Suppressor macrophage treated with lipopolysaccharide for 4 hours (primary cell): ENCODE data around the gene ATP11A.
A peak's percentile ranks its signal among the peaks of the same experiment; 100 is the strongest.

ENCODE experiments used
- DNase-seq: peaks from one replicate; pipeline ENCODE4 v3.0.0-alpha.2; 2020

The ATP11A gene

GRCh38 chr13:112689303-112690245, at the start of gene ATP11A:
Gene ATP11A, plus strand, starts transcription at chr13:112690038. Its CDS starts 379 bp downstream, at chr13:112690417.
- peak; percentile 96 for DNase-seq

- DNase-seq: no peak
Observed at GRCh38 chr13:112641456-112642089, 48.3 kb upstream of the ATP11A start.

GRCh38 chr13:112642090-112642460, 47.8 kb upstream of the ATP11A start:
- no peak for DNase-seq

GRCh38 chr13:112643759-112644459, 45.9 kb upstream of the ATP11A start:
- DNase-seq: no peak

GRCh38 chr13:112645327-112645914, 44.4 kb upstream of the ATP11A start:
- no peak for DNase-seq

- DNase-seq: no peak
Observed at GRCh38 chr13:112647256-112647655, 42.6 kb upstream of the ATP11A start.

GRCh38 chr13:112648101-112648500, 41.7 kb upstream of the ATP11A start:
- no peak for DNase-seq

- DNase-seq: no peak
Observed at GRCh38 chr13:112648966-112649690, 40.7 kb upstream of the ATP11A start.

- no peak for DNase-seq
Observed at GRCh38 chr13:112651311-112651710, 38.5 kb upstream of the ATP11A start.

GRCh38 chr13:112651750-112652511, 37.9 kb upstream of the ATP11A start:
- no peak for DNase-seq

- no peak for DNase-seq
Observed at GRCh38 chr13:112652512-112653070, 37.2 kb upstream of the ATP11A start.

GRCh38 chr13:112653071-112653470, 36.8 kb upstream of the ATP11A start:
- DNase-seq: no peak

- no peak for DNase-seq
Observed at GRCh38 chr13:112655913-112656312, 33.9 kb upstream of the ATP11A start.

GRCh38 chr13:112657850-112658445, 31.9 kb upstream of the ATP11A start:
- DNase-seq: no peak

- DNase-seq: no peak
Observed at GRCh38 chr13:112658808-112659207, 31.0 kb upstream of the ATP11A start.

GRCh38 chr13:112661291-112661690, 28.5 kb upstream of the ATP11A start:
- no peak for DNase-seq

GRCh38 chr13:112664501-112665203, 25.2 kb upstream of the ATP11A start:
- DNase-seq: no peak

- no peak for DNase-seq
Observed at GRCh38 chr13:112668924-112669323, 20.9 kb upstream of the ATP11A start.

- DNase-seq: no peak
Observed at GRCh38 chr13:112669881-112670499, 19.8 kb upstream of the ATP11A start.

GRCh38 chr13:112670864-112671263, 19.0 kb upstream of the ATP11A start:
- DNase-seq: no peak
